COLO829 (cell line): ENCODE measurements around the gene IFT27.

ENCODE experiments used
- DNase-seq: peaks from one replicate; pipeline ENCODE4 v3.0.0; 2012; ENCODE audit warnings: low spot score

Gene IFT27

GRCh38 chr22:36775964-36776669 lies at the start of gene IFT27:
TSS of gene IFT27 (minus strand) at chr22:36776119. CDS start at chr22:36775707, 412 bp downstream.
- DNase-seq, result peak; percentile 100

GRCh38 chr22:36824655-36825054 lies 48.7 kb upstream of the IFT27 start:
- DNase-seq, result no peak

- DNase-seq, result no peak
Observed at GRCh38 chr22:36823186-36823839, 47.4 kb upstream of the IFT27 start.

DNA sequence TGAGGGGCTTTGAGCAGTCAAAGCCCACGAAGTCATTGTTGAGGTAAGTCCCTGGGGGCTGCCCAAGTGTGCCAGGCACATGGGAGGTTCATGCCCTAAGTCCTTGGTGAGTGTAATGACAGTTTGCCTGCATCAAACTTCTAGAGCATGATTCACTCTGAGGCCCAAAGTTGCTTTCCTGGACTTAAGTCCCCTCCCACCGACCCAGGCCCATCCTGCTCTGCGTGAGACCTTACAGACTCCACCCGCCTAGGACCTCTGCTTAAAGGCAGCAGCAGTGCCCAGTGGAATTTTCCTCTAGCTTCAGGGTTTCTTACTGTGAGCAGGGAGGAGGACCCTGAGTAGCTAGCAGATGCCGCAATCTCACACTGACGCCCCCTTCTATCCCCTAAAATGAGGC lies 46.7 kb upstream of the IFT27 start:
- DNase-seq, result no peak

DNA sequence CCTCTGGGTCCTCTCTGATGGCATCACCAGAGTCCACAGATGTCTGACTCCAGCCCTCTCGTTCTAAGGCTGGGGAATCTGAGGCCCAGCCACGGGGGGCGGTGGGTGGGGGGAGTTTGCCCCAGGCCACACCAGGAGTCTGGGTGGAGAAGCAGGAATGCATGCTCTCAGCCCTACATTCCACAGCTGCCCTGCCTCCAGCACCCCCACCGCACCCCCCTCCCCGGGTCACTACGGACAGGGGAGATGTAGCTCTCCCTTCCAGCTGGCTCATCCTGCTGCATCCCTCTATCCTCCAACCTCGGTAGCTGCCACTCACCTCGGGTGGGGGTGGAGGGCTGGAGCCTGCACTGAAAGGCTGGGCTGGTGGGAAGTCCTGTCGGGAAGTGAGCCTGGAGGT lies 43.2 kb upstream of the IFT27 start:
- DNase-seq, result no peak

DNA sequence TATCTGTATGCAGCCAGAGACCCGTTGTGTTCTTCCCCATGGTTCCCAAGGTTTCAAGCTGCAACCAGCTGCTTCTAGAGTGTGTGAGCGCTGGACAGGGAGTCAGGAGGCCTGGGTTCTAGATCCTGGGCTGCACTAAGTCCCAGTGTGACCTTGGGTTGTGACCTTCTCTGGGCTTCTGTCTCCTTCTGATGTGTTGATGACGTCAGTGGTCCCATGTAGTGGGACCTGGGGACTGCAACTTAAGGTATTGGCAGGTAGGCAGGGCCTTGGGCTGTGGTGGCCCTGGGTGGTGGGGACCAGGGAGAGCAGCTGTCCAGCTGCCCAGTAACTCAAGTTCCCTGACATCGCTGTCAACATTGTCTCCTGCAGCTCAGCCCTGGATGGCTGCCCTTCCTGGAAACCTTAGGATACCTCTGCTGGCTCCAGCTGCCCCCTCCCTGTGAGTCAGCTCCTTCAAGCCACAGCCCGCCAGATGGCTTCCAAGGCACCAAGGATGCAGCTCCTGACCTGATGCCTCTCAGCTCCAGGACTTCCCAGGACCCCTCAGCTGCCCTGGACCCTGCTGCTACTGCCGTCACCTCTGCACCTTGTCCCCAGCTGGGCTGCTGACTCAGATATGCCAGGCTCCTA lies 42.2 kb upstream of the IFT27 start:
- no peak for DNase-seq

DNA sequence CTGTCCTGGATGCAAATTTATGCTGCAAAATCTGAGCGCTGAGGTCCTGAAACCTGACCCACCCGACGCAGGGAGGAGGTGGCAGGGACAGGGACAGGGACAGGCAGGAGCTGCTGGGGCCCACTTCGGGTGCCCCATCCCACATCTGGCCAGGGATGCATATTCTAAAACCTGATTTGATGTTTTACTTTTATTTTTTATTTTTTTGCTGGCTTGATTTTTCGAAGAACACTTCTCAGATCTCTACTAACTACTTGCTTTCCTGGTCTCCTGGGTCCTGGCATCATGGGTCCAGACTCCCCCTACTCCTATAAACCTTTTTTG lies 41.6 kb upstream of the IFT27 start:
- DNase-seq, result no peak

GRCh38 chr22:36816636-36817524 lies 41.0 kb upstream of the IFT27 start, which contains the start of gene PVALB:
TSS of gene PVALB (minus strand) at chr22:36817035. CDS start at chr22:36817005, 30 bp downstream.
- peak; percentile 60 for DNase-seq

DNA sequence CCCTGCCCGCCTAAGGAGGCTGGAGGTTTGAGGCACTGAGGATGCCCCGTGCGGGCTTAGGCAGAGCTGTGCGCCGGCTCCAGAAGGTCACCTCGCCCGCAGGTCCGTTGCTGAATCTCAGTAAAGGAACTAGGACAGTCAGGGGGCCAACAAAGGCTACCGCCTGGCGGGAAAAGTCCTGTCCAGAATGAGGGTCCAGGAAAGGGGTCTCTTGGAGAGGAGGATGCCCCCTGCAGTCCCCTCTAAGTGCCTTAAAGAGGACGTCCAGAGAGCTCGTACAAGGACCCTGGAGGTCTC lies 40.4 kb upstream of the IFT27 start:
- DNase-seq, result no peak

GRCh38 chr22:36815558-36816338 lies 39.8 kb upstream of the IFT27 start:
- no peak for DNase-seq

DNA sequence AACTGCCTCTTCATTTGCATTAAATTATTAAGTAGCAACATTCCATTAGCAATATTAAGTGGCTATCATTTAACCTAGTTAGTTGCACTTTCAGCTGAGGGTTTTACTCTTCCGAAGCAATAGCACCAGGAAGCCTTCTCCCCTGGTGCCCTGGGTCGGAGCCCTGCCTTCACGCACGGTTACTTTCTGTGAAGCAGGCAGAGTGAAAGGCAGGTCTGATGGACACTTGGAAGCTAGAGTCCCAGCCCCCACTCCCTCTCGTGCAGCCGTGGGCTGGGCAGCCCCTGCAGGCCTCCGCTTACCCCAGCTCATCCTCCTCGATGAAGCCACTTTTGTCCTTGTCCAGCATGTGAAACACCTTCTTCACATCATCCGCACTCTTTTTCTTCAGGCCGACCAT lies 38.9 kb upstream of the IFT27 start:
- no peak for DNase-seq

GRCh38 chr22:36811094-36811800 lies 35.3 kb upstream of the IFT27 start:
- no peak for DNase-seq

- no peak for DNase-seq
Observed at GRCh38 chr22:36809351-36809750, 33.4 kb upstream of the IFT27 start.

- DNase-seq, result no peak
Observed at GRCh38 chr22:36808721-36809344, 32.9 kb upstream of the IFT27 start.

DNA sequence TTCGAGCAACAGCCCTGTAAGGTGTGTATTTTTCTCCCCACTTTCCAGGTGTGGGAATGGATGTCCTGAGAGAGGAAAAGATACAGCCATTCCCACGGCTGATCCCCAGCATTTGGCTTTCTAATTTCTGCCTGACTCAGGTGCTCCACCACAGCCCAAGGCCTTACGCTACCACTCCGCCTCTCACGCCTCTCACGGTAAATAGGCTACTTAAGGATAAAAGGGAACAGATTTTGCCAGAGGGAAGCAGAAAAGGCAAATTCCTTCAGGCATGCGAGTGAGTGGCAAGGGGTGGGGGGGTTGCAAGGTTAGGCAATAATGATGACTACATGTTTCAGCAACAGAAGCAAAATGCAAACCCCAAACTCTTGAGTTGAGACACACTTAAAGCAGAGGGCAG lies 31.7 kb upstream of the IFT27 start:
- no peak for DNase-seq

DNA sequence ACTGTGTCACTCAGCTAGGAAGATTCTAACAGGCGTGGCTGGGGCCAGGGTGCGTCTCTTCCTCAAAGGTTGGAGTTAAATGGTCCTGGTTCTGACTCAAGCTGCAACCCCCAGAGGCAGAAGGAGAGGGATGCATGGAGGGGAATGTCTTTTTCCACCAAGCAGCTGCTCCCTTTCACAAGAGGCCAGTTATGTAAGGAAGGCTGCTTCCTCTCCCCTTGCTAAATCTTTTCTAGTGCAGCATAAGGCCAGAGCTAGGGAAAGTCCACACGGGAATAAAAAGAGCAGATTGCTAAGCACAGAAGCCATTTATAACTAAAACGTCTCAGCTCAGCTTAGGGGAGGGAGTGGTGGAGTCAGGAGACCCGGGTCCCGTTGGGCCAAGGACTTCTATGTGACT lies 30.9 kb upstream of the IFT27 start:
- no peak for DNase-seq

DNA sequence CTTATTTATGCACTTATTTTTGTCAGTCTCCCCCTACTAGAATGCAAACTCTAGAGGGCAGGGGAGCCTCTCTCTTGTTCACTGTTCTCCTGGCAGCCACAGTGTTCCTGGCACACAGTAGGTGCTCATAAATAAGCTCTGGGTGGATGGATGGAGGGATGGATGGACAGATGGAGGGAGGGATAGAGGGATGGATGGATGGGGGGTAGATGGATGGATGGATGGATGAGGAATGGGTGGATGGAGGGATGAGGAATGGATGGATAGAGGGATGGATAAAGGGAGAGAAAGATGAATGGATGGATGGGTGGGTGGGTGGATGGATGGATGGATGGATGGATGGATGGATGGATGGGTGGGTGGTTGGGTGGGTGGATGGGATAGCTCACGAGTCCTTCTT lies 27.4 kb upstream of the IFT27 start:
- no peak for DNase-seq

GRCh38 chr22:36798674-36799066 lies 22.8 kb upstream of the IFT27 start:
- no peak for DNase-seq

- DNase-seq, result no peak
Observed at GRCh38 chr22:36797911-36798673, 22.2 kb upstream of the IFT27 start.

GRCh38 chr22:36797374-36797773 lies 21.5 kb upstream of the IFT27 start:
- no peak for DNase-seq
